HG03159 (cell line): ENCODE data around the gene ALG5.

ENCODE experiments used
- ATAC-seq: cut with Tn5 transposase; IDR thresholded peaks from one replicate; pipeline ENCODE4 v1.9.1; 2021; ENCODE audit warnings: mild to moderate bottlenecking, moderate library complexity; ENCODE audit not compliant: unreplicated experiment

Gene ALG5

DNA sequence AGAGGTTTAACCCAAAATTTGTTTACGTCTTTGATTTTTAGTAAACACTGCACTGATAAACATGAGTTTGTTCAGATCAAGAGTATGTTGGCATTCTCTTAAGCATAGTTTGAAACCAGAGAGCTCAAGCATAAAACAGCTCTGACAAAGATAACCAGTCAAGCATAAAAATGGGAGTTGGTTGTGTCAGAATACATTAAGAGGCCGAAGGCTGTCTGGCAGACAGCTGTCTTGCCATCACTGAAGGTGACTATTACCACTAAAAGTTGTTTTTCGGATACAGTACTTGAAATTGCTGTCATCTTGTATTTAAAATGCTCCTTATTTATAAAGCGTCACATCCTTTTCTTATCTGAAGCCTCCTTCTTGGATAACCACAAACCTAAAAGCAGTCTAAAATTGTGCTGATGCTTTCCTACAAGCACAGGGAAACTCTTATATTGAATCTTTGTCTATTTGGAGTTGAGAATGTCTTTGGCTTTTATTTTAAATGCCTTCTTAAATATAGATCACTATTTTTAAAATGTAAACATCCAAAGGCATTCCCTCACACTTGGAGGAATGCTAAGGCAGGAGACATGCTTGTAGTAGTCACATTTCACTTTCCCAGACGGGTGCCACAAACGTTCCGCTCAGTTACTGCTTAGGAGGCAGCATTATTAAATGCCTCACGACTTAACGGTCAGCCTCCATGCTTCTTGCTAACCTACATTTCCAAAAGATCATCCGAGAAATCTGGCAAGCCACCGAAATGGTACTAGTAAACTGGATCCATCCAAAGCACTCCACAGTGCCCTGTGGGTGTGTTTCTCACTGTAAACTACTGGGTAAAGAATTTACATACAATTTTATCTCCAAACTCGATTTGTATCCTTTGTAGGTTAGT is 80.7 kb downstream of the ALG5 start:
- no peak for ATAC-seq

DNA sequence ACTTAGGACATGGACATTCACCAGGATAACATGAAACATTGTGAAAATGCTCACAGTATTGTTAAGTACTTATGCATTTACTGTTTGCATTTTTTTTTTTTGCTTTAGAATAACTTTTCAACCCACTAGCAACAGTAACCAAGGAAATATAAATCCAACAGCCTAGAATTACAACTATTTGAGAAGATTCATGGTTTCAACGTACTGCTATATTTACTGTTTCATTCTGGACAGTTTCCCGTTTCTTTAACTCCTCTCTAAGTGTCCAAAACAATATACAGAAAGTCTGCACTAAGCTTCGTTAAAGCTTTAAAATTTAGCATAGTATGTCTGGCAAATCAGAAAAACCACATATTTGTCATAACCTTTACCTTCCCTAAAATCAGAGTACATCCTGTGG is 81.8 kb downstream of the ALG5 start:
- no peak for ATAC-seq

DNA sequence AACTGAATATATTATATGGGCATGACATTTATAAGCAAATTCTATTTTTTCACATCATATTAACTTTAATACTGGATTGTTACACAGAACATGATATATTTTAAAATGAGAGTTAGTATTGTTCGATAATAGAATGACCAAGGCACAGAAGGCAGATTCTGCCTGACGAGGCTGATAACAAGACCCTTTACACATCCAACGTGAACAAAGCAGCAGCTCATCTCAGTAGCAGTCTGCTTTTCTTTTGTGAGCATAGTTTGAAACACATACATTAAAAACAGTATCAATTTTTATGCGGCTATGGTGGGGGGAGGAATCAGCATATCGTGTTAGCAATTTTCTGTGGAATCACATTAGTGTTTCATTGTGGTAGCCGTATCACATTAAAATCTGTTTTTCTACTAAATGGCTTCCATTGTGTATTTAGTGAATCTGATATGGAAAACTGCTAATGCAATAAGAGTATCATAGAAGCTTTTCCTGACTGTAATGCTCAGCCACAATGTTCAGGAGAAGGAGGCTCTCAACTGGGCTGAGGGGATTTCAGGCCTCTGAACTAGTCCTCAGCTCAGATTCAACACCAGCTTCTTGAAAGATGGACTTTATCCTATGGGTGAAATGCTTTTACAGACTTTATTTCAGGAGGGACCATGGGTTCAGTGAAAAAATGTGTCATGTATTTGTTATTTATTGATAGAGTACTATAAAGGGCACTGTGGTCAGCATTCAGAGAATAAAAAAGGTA is 83.1 kb downstream of the ALG5 start:
- no peak for ATAC-seq

DNA sequence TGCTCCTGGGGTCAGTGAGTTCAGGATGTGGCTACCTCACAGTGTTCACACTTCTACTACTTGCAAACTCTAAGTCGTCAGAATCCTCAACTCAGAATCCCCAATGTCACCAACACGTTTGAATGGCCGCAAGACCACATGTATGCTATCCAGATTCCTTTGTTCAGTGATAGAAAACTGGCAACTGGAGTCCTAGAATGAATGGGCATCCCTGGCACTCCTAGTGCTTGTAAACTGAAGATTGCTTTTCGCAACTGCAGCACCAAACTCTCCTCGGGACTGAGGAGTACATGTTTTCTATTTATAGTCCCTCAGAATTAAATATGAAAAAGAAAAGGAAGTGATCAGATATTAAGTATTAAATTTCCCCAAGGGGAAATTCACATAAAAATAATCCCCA is 84.0 kb downstream of the ALG5 start:
- no peak for ATAC-seq

DNA sequence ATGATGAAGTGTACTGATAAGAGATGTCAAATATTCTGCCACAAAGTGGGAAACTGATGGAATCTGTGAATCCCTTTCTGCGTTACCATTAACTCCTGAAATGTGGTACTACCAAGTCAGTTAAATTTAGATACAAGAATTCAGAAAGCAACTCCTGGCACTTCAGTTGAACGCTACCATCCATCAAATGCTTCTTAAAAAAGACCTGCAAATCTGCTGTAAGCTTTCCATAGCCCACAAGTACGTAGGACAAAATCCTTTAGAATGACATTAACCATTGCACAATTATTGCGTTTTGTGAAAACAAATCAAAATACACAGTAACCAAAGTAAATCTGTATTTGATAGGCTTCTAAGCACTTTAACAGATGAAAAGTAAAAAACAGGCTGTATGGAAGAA is 84.5 kb downstream of the ALG5 start:
- no peak for ATAC-seq

DNA sequence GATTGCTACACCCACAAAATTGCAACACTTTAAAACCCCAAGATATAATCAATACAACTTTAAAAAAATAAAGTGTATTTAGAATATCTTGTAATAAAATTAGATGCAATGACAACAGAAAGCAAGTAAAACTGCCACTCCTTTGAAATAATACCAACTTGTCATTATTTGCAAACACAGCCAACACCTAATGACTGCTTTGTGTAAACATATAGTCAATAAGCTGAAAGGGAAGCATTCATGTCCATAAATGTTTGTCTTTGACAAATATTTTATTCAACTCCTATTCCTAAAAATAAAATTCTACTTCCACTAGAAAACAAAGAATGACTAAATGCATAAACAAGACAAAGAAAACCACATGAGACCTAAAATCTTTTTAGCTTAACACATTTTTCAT is 85.7 kb downstream of the ALG5 start:
- no peak for ATAC-seq

DNA sequence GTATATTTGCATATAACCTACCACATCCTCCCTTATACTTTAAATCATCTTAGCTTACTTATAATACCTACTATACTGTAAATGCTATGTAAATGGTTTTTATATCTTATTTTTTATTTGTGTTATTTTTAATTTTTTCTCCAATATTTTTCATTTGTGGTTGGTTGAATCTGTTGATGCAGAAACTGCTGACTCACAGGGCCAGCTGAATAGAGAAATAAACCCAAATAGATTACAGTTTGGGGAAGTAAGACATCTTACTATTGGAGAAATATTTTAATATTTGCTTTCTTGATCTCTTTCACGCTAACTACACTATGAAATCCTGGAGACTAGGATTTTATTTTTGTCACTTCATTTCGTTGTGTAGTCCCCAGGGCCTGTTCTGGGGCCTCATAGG is 86.2 kb downstream of the ALG5 start:
- no peak for ATAC-seq

DNA sequence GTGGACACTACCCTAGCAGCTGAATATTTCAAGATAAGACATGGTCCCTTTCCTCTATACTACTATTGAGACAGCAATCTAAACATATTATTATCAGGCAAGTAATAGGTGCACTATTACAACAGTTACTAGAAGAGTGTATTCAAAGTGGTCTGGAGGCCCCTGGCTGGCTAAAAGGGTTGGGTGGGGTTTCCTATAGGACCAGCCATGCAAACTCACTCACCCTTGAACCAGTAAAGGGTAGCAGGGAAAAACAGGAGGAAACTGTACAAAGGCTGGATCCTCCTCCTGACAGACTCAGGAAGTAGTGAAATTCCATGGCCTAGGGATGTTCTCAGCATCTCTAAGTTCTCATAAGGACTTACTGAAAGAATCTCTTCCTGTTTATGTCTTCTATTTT is 86.8 kb downstream of the ALG5 start:
- no peak for ATAC-seq

DNA sequence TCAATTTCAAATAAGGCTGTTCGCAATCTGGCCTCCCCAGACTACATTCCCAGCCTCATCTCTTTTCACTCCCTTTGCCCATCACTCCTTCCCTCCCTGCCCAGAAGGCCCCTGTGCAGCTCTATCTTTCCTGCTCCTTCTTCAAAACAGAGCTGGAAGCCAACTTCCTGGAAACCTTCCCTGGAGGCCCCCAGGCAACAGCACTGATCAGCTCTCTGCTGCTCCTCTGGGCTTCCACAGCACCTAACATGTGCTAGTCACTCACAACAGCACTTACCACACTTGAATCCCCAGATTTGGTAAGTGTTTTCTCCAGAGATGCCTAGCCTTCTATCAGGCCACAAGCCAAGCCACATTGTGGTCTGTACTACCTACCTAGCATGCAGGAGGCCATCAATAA is 88.6 kb downstream of the ALG5 start:
- no peak for ATAC-seq

DNA sequence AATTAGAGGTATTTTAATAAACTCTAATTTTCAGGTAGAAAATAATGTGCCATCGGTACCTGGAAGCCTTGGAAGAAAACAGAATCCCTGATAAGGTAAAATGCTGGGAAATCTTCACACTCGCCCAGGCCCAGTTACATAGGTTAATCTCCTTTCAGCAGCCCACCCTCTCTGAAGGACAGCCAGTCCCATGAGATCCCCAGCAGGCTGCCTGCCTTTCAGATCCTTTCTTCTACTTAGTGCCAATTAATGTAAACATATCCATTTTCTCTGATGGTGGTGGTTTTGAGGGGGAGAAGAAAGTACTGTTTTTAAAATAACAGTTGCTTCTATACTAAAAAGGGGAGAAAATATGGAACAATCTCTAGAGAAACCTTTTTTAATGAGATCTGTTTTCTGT is 91.3 kb downstream of the ALG5 start:
- ATAC-seq: no peak

DNA sequence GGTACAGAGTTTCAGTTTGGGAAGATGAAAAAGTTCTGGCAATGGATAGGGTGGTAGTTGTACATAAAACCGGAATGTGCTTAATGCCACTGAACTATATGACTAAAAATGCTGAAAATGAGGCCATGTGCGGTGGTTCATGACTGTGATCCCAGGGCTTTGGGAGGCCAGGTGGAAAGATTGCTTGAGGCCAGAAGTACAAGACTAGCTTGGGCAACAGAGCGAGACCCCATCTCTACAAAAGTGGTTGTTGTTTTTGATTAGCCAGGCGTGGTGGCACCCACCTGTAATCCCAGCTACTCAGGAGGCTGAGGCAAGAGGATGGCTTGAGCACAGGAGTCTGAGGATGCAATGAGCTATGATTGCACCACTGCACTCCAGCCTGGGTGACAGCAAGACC is 91.9 kb downstream of the ALG5 start:
- no peak for ATAC-seq

DNA sequence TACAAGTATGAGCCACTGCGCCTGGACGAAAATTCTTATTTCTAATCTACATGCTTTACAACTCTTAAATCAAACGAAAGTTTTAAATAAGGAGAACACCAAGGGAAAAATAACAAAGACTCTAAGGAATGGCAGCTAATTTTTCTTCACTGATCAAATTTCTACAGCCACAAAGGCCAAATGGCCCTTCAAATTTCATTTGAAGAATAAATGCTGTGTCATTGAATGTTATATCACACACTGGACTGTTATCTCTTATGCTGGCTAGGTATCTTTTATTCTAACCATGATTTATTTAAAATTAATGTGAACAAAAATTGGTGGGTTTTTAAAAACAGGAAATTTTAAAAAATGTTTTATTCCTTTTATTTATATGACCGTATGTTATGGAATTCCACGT is 93.2 kb downstream of the ALG5 start:
- no peak for ATAC-seq

DNA sequence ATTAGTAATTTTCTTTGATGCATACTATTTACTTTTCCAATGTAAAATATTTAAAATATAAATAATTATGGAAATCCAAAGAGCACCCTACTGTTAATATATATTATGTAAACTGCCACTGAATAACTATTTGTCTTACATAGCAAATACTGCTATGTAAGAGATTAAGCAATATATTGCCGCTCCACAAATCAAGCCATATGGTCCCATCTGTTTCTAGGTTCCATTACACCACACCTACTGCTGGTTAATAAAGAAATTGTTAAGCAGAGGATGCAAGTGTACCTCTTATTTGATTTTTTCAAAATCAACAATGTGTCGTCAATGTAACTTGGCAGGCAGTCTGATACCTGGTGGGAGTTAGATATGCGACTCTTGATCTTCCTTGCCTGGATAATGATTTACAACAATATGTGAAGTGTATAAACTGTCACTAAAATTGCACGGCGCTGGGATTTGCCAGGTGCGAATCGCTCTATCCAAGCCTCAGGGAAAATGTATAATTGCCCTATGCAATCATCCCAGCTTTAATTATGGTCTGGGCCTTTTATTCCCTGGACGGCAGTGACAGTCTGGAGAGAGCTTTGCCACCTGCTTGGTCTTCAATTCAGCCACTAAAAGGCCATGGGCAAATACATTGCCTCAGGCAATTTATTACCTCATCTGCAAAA is 95.1 kb downstream of the ALG5 start:
- ATAC-seq: no peak
